Keratinocyte (primary cell): ENCODE measurements around the gene ASPHD2.

Source experiments
- EZH2 ChIP-seq: IDR thresholded peaks from one replicate; pipeline ENCODE4 v1.6.1; 2012; ENCODE audit warnings: inconsistent platforms, mild to moderate bottlenecking, low read length, moderate library complexity
- TF ChIP-seq, protein P1 (sequence below), 3 experiments: IDR thresholded peaks in 1 of 3; conservative IDR thresholded peaks in 1 of 3; optimal IDR thresholded peaks in 1 of 3; 2 replicates in 2 of 3; 3 replicates in 1 of 3; pipeline versions ENCODE3 to v1.5.1; 2011; ENCODE audit warnings: low read length in 3 of 3, mild to moderate bottlenecking in 3 of 3, moderate library complexity in 2 of 3, control low read depth in 1 of 3, inconsistent platforms in 1 of 3; ENCODE audit not compliant: insufficient read depth in 2 of 3; ENCODE audit errors: extremely low read depth in 1 of 3

DNA sequence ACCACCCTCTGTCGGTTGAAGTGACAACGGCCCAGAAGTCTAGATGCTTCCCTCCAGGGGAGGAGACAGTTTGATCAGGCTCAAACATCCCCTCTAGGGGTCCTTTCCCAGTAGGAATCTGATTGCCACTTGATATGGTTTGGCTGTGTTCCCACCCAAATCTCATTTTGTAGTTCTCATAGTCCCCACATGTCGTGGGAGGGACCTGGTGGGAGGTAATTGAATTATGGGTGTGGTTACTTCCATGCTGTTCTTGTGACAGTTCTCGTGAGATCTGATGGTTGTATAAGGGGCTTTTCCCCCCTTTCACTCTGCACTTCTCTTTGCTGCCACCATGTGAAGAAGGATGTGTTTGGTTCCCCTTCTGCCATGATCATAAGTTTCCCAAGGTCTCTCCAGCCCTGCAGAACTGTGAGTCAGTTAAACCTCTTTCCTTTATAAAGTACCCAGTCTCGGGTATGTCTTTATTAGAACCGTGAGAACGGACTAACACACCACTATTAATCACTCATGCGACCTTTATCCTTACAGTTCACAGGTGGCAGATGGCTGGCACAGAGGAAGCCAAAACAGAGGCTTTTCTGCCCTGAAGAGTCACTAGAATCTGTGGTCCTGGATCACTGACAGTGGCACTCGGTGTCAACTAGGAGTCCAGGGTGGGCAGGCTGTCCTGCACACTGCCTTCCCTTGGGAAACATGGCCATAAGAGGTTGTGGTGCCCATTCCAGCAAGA, 21.6 kb downstream of the ASPHD2 start:
- TF ChIP-seq, protein P1, sequence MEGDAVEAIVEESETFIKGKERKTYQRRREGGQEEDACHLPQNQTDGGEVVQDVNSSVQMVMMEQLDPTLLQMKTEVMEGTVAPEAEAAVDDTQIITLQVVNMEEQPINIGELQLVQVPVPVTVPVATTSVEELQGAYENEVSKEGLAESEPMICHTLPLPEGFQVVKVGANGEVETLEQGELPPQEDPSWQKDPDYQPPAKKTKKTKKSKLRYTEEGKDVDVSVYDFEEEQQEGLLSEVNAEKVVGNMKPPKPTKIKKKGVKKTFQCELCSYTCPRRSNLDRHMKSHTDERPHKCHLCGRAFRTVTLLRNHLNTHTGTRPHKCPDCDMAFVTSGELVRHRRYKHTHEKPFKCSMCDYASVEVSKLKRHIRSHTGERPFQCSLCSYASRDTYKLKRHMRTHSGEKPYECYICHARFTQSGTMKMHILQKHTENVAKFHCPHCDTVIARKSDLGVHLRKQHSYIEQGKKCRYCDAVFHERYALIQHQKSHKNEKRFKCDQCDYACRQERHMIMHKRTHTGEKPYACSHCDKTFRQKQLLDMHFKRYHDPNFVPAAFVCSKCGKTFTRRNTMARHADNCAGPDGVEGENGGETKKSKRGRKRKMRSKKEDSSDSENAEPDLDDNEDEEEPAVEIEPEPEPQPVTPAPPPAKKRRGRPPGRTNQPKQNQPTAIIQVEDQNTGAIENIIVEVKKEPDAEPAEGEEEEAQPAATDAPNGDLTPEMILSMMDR (optimal IDR thresholded peaks at IDR 0.05 in 1 of 3, IDR thresholded peaks at IDR 0.05 in 1 of 3, conservative IDR thresholded peaks at IDR 0.05 in 1 of 3; ENCODE audit: extremely low read depth in 1 of 3, insufficient read depth in 2 of 3, low read length in 3 of 3), result no peak
- no peak for TF ChIP-seq EZH2
